A673 (cell line): ENCODE data around the gene MRPS2. TPM values are rescaled to one million over a fixed set of nuclear protein-coding genes. Genes with fewer than 3 reads are reported as not detected.

Experiments
- BruUV-seq: library from RNA; stranded (reverse); fragments of 400-500 nt; replicated peaks from 2 replicates; lab custom pipeline; 2021; lab: Mats Ljungman, UMichigan
- CTCF ChIA-PET: fragments of 300-600 bp; sonication (Branson Sonifier 250); formaldehyde crosslinking; loops from one replicate; lab custom pipeline; 2022; ENCODE audit warnings: antibody characterized with exemption; lab: Charles Lee
- POLR2A ChIA-PET: fragments of 300-600 bp; sonication (Branson Sonifier 250); formaldehyde crosslinking; loops from one replicate; lab custom pipeline; 2022; ENCODE audit warnings: antibody characterized with exemption; ENCODE audit not compliant: low non-redundant PET; lab: Charles Lee
- DNase-seq: peaks from one replicate; pipeline ENCODE4 v3.0.0-alpha.2; 2015; ENCODE audit warnings: low spot score
- H3K27ac ChIP-seq: fragments of 200-600 bp; sonication (generic); 2 replicates; pipeline ENCODE4 v1.5.1; 2016; ENCODE audit warnings: mixed run types, low read depth, mild to moderate bottlenecking, mixed read lengths, antibody characterized with exemption, low read length; ENCODE audit not compliant: poor library complexity, severe bottlenecking
- H3K27me3 ChIP-seq: fragments of 200-600 bp; sonication (generic); replicated peaks from 2 replicates; pipeline ENCODE4 v1.6.1; 2017; ENCODE audit warnings: mixed run types, low read depth, mild to moderate bottlenecking, mixed read lengths, antibody characterized with exemption, low read length; ENCODE audit not compliant: insufficient read depth, poor library complexity
- H3K36me3 ChIP-seq: fragments of 200-600 bp; sonication (generic); 2 replicates; pipeline ENCODE4 v1.6.1; 2016; ENCODE audit warnings: mixed run types, mild to moderate bottlenecking, mixed read lengths, antibody characterized with exemption, low read length; ENCODE audit not compliant: insufficient read depth, poor library complexity, severe bottlenecking
- H3K4me1 ChIP-seq: fragments of 200-600 bp; sonication (generic); 2 replicates; pipeline ENCODE4 v1.6.1; 2017; ENCODE audit warnings: mixed run types, mild to moderate bottlenecking, mixed read lengths, antibody characterized with exemption, low read length; ENCODE audit not compliant: insufficient read depth, poor library complexity, severe bottlenecking
- H3K4me3 ChIP-seq: fragments of 200-600 bp; sonication (generic); 2 replicates; pipeline ENCODE4 v1.5.1; 2016; ENCODE audit warnings: low read depth, mixed run types, mild to moderate bottlenecking, mixed read lengths, low read length; ENCODE audit not compliant: poor library complexity, severe bottlenecking
- H3K9me3 ChIP-seq: fragments of 200-600 bp; sonication (generic); 2 replicates; pipeline ENCODE4 v1.6.1; 2016; ENCODE audit warnings: mixed run types, low read depth, mild to moderate bottlenecking, mixed read lengths, antibody characterized with exemption, low read length; ENCODE audit not compliant: poor library complexity, severe bottlenecking
- EZH2 ChIP-seq: fragments of 200-600 bp; sonication (generic); IDR thresholded peaks from 2 replicates; pipeline ENCODE4 v1.6.1; 2017; ENCODE audit warnings: borderline replicate concordance, low read depth, mild to moderate bottlenecking, mixed read lengths, antibody characterized with exemption, low read length; ENCODE audit not compliant: poor library complexity, severe bottlenecking
- intact Hi-C: fragments of 100-400 bp; cut with micrococcal nuclease; formaldehyde crosslinking; loops from one replicate; pipeline ENCODE4 v1.10.0; 2022; ENCODE audit not compliant: unreplicated experiment
- total RNA-seq: library from RNA; stranded (reverse); gene quantifications from 2 replicates; pipeline ENCODE4 v1.2.3, GENCODE V29; 2021
- TF ChIP-seq, protein P1 (sequence below): fragments of 300-800, 200-600 bp; sonication (generic); conservative IDR thresholded peaks from 2 replicates; pipeline ENCODE4 v1.5.1; 2017; ENCODE audit warnings: low read depth, mild to moderate bottlenecking, antibody characterized with exemption, low read length, moderate library complexity, mixed read lengths

Gene MRPS2
- total RNA-seq, 1 experiment from 2014 or later = 88.8 TPM

DNA sequence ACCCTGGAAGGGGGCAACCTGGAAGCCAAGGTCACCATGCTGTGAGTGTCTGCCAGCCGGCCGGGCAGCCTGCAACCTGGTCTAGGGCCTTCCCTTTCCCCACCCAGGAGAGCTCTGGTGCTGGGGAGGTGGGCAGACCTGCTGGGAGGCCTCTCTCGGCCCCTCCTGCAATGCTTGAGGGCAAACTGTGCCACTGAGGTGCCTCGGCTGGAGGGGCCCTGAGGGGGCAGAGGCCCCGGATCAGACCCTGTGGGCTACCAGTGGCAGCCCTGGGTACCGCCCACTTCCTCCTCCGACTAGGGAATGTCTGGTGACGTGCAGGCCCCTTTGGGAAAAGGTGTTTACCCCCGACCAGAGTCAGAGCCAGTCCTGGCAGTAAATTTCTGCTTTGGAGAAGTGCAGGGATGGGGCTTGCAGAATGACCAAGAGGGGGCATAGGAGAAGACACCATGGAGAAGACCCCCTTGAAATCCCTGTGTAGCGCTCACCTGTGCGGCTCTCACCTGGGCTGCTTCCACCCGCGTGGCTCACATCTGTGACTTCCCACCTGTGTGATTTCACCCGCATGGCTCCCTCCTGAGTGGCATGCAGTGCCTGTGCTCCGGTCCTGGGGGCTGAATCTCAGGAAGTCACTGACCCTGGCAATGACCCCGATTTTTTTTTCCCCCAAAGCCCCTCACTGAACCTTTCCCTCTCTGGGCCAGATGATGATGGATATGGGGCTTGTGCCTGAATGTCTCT lies 21.8 kb downstream of the MRPS2 start:
- no peak for TF ChIP-seq EZH2
- Histone ChIP-seq H3K27me3 (no peaks in the 10 kb centered on the region), H3K36me3 (no peaks in the 10 kb centered on the region), H3K27ac (no peak overlapping the region), H3K9me3 (no peaks in the 10 kb centered on the region), H3K4me3 (no peak overlapping the region), H3K4me1 (no peaks in the 10 kb centered on the region)
- no TSS peak for BruUV-seq
- ChIA-PET CTCF (no interaction called here), POLR2A (no interaction called here)
- intact Hi-C loops = no loop called here
- DNase-seq = no peak

- Histone ChIP-seq H3K4me1 (no peaks in the 10 kb centered on the region), H3K27ac (no peak overlapping the region), H3K36me3 (no peaks in the 10 kb centered on the region), H3K27me3 (no peaks in the 10 kb centered on the region), H3K4me3 (no peak overlapping the region), H3K9me3 (no peaks in the 10 kb centered on the region)
- ChIA-PET CTCF (no interaction called here), POLR2A (no interaction called here)
- intact Hi-C loops = no loop called here
- no TSS peak for BruUV-seq
- no peak for TF ChIP-seq EZH2
- TF ChIP-seq, protein P1, sequence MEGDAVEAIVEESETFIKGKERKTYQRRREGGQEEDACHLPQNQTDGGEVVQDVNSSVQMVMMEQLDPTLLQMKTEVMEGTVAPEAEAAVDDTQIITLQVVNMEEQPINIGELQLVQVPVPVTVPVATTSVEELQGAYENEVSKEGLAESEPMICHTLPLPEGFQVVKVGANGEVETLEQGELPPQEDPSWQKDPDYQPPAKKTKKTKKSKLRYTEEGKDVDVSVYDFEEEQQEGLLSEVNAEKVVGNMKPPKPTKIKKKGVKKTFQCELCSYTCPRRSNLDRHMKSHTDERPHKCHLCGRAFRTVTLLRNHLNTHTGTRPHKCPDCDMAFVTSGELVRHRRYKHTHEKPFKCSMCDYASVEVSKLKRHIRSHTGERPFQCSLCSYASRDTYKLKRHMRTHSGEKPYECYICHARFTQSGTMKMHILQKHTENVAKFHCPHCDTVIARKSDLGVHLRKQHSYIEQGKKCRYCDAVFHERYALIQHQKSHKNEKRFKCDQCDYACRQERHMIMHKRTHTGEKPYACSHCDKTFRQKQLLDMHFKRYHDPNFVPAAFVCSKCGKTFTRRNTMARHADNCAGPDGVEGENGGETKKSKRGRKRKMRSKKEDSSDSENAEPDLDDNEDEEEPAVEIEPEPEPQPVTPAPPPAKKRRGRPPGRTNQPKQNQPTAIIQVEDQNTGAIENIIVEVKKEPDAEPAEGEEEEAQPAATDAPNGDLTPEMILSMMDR = no peak
- DNase-seq = no peak
These were observed 22.4 kb downstream of the MRPS2 start for GRCh38 chr9:135522931-135523330.

DNA sequence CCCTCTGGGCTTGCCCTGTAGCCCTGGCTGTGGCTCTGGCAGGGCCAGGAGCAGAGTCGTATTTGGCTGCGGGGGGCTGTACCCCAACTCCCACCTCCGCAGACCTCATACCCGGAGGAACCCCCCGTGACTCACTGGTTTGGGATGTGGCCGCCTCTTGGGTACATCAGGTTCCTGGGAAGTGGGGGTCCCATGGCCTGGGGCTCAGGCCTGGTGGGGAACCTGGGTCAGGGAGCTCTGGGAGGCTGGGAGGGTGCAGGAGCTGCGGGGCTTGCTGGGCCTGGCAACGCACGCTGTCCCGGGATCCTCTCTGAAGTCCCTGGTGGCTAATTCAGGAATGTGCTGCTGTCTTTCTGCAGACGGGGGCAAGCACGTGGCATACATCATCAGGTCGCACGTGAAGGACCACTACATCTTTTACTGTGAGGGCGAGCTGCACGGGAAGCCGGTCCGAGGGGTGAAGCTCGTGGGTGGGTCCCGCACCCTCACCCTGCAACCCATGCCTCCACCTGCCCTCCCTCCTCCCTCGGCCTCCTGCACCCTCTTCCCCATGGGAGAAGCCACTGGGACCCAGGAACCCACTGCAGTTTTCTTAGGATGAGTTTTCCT lies 23.1 kb downstream of the MRPS2 start:
- TF ChIP-seq, protein P1 = no peak
- TF ChIP-seq EZH2 = no peak
- no TSS peak for BruUV-seq
- CTCF ChIA-PET = no interaction called here

More for the DNA sequence above, 23.1 kb downstream of the MRPS2 start:
- POLR2A ChIA-PET = no interaction called here
- Histone ChIP-seq H3K27ac (no peak overlapping the region), H3K9me3 (no peaks in the 10 kb centered on the region), H3K27me3 (no peaks in the 10 kb centered on the region), H3K4me3 (no peak overlapping the region), H3K4me1 (no peaks in the 10 kb centered on the region), H3K36me3 (no peaks in the 10 kb centered on the region)
- intact Hi-C loops = no loop called here
- no peak for DNase-seq
